ENCODE measurements around the gene NR1I3. TPM values are rescaled to one million over a fixed set of nuclear protein-coding genes. Genes with fewer than 3 reads are reported as not detected.

NR1I3 gene
- total RNA-seq, 4 donors from 2014 or later, result not detected

GRCh38 chr1:161228032-161228431 lies 10.0 kb downstream of the NR1I3 start:
- WGBS, 2 donors (ENCODE audit: low coverage in 1 of 2), result 90 to 93% methylated on average over 3 to 7 of the region's 7 CpGs
- Histone ChIP-seq H3K27me3 (no peaks in the 10 kb centered on the region), H3K4me1 (peaks cover 14 to 23% (median 20%) of the 10 kb centered on the region in 4 donors), H3K36me3 (peaks cover 0 to 11% (median 4%) of the 10 kb centered on the region in 4 donors), H3K4me3 (no peak overlapping the region), H3K27ac (peak overlapping the region in 3 of 4 donors; percentile 70 to 87 (median 82)), H3K9me3 (no peaks in the 10 kb centered on the region)
- no peak for DNase-seq
- TF ChIP-seq EP300 (IDR thresholded peaks at IDR 0.05; ENCODE audit: low read depth) (no peak), CTCF (IDR thresholded peaks at IDR 0.05) (no peak), POLR2AphosphoS5 (IDR thresholded peaks at IDR 0.05) (no peak), POLR2A (IDR thresholded peaks at IDR 0.05) (no peak)
- in situ Hi-C loops (cut with MboI; ENCODE audit: low pct_ligation_motif_present in 1 of 4, low pct_unique_long_range_greater_than_20kb in 1 of 4, low sequenced_read_pairs in 3 of 4) (loop anchor here in 2 of 4 donors (10.0 kb wide), 2 partner anchors 147 to 157 kb away; no protein-coding TSS in a partner anchor), intact Hi-C loops (cut with DNase I; ENCODE audit: low total_unique reads) (no loop called here)

GRCh38 chr1:161227196-161227871 lies 10.7 kb downstream of the NR1I3 start:
- H3K36me3 ChIP-seq, result peaks cover 0 to 11% (median 4%) of the 10 kb centered on the region in 4 donors
- in situ Hi-C loops (cut with MboI; ENCODE audit: low pct_ligation_motif_present in 1 of 4, low pct_unique_long_range_greater_than_20kb in 1 of 4, low sequenced_read_pairs in 3 of 4), result loop anchor here in 2 of 4 donors (10.0 kb wide), 2 partner anchors 147 to 157 kb away; no protein-coding TSS in a partner anchor
- peak overlapping the region; percentile 70 to 87 (median 82) for H3K27ac ChIP-seq
- WGBS, 2 donors (ENCODE audit: low coverage in 1 of 2), result 20 to 40% methylated on average over 2 to 11 of the region's 11 CpGs
- DNase-seq, result peak; percentile 88
- no peaks in the 10 kb centered on the region for H3K9me3 ChIP-seq
- no peak for TF ChIP-seq EP300 (IDR thresholded peaks at IDR 0.05; ENCODE audit: low read depth)
- peak; percentile 91 to 95 (median 93) for TF ChIP-seq CTCF (IDR thresholded peaks at IDR 0.05)
- H3K4me1 ChIP-seq, result peaks cover 14 to 23% (median 20%) of the 10 kb centered on the region in 4 donors
- peak overlapping the region in 1 of 4 donors; percentile 72 for H3K4me3 ChIP-seq
- intact Hi-C loops (cut with DNase I; ENCODE audit: low total_unique reads), result no loop called here
- H3K27me3 ChIP-seq, result no peaks in the 10 kb centered on the region

GRCh38 chr1:161226759-161227158 lies 11.2 kb downstream of the NR1I3 start:
- intact Hi-C loops (cut with DNase I; ENCODE audit: low total_unique reads) (no loop called here), in situ Hi-C loops (cut with MboI; ENCODE audit: low pct_ligation_motif_present in 1 of 4, low pct_unique_long_range_greater_than_20kb in 1 of 4, low sequenced_read_pairs in 3 of 4) (loop anchor here in 2 of 4 donors (10.0 kb wide), 2 partner anchors 148 to 158 kb away; no protein-coding TSS in a partner anchor)
- peak overlapping the region in 3 of 4 donors; percentile 52 to 72 (median 65) for H3K4me3 ChIP-seq
- peaks cover 14 to 23% (median 20%) of the 10 kb centered on the region in 4 donors for H3K4me1 ChIP-seq
- peak overlapping the region; percentile 70 to 87 (median 82) for H3K27ac ChIP-seq
- H3K36me3 ChIP-seq, result peaks cover 0 to 11% (median 4%) of the 10 kb centered on the region in 4 donors
- TF ChIP-seq POLR2A (IDR thresholded peaks at IDR 0.05) (no peak), CTCF (IDR thresholded peaks at IDR 0.05) (no peak), POLR2AphosphoS5 (IDR thresholded peaks at IDR 0.05) (no peak), EP300 (IDR thresholded peaks at IDR 0.05; ENCODE audit: low read depth) (no peak)
- no peak for DNase-seq
- no peaks in the 10 kb centered on the region for H3K9me3 ChIP-seq
- WGBS, 2 donors (ENCODE audit: low coverage in 1 of 2), result 35 to 49% methylated on average over 2 to 3 of the region's 3 CpGs
- no peaks in the 10 kb centered on the region for H3K27me3 ChIP-seq

- peak overlapping the region; percentile 70 to 87 (median 82) for H3K27ac ChIP-seq
- H3K27me3 ChIP-seq, result no peaks in the 10 kb centered on the region
- no peak for TF ChIP-seq POLR2AphosphoS5 (IDR thresholded peaks at IDR 0.05)
- no peak for TF ChIP-seq POLR2A (IDR thresholded peaks at IDR 0.05)
- TF ChIP-seq EP300 (IDR thresholded peaks at IDR 0.05; ENCODE audit: low read depth), result no peak
- no peak for TF ChIP-seq CTCF (IDR thresholded peaks at IDR 0.05)
- 4% methylated on average over 15 of the region's 15 CpGs; no CpG with 5 or more reads in 1 of the 2 donors for WGBS, 2 donors (ENCODE audit: low coverage in 1 of 2)
- peak overlapping the region; percentile 52 to 72 (median 61) for H3K4me3 ChIP-seq
- in situ Hi-C loops (cut with MboI; ENCODE audit: low pct_ligation_motif_present in 1 of 4, low pct_unique_long_range_greater_than_20kb in 1 of 4, low sequenced_read_pairs in 3 of 4), result loop anchor here in 2 of 4 donors (10.0 kb wide), 2 partner anchors 148 to 158 kb away; no protein-coding TSS in a partner anchor
- no peak for DNase-seq
- peaks cover 14 to 23% (median 20%) of the 10 kb centered on the region in 4 donors for H3K4me1 ChIP-seq
- peaks cover 0 to 11% (median 4%) of the 10 kb centered on the region in 4 donors for H3K36me3 ChIP-seq
- no peaks in the 10 kb centered on the region for H3K9me3 ChIP-seq
- intact Hi-C loops (cut with DNase I; ENCODE audit: low total_unique reads), result no loop called here
These were observed 11.7 kb downstream of the NR1I3 start for GRCh38 chr1:161226320-161226711.
